H1 (cell line): Measurements from ENCODE around the gene TNPO2. TPM values are rescaled to one million over a fixed set of nuclear protein-coding genes. Genes with fewer than 3 reads are reported as not detected.
A peak's percentile ranks its signal among the peaks of the same experiment; 100 is the strongest.

ENCODE experiments used
- CTCF ChIA-PET: fragments of 300-600 bp; sonication (Branson Sonifier 250); formaldehyde crosslinking; loops from one replicate; lab custom pipeline; 2021; ENCODE audit not compliant: partially characterized antibody; lab: Charles Lee
- POLR2A ChIA-PET: fragments of 300-600 bp; sonication (Branson Sonifier 250); formaldehyde crosslinking; loops from one replicate; lab custom pipeline; 2021; ENCODE audit warnings: inconsistent platforms; ENCODE audit not compliant: partially characterized antibody; lab: Charles Lee
- DNase-seq, 2 experiments: peaks; one replicate each; pipeline versions ENCODE4 v3.0.0 to v3.0.0-alpha.2; 2010 to 2022; ENCODE audit warnings: low spot score in 2 of 2, low read depth in 1 of 2, mixed read lengths in 1 of 2
- FAIRE-seq: peaks from 2 replicates; lab custom pipeline; 2011; peaks lifted over from hg19 to GRCh38; lab: Jason Lieb, UNC
- H2AFZ ChIP-seq: 2 replicates; pipeline ENCODE4 v1.8.1; 2012; ENCODE audit warnings: low read length, inconsistent platforms
- H2AK5ac ChIP-seq: 2 replicates; pipeline ENCODE4 v1.6.1; 2013; ENCODE audit warnings: low read depth, low read length
- H2BK120ac ChIP-seq: replicated peaks from 2 replicates; pipeline ENCODE3; 2013; ENCODE audit warnings: low read depth, low read length, inconsistent platforms
- H2BK12ac ChIP-seq: 2 replicates; pipeline ENCODE4 v1.6.1; 2013; ENCODE audit warnings: low read depth, low read length
- H2BK15ac ChIP-seq: 2 replicates; pipeline ENCODE4 v1.6.1; 2013; ENCODE audit warnings: low read length
- H2BK20ac ChIP-seq: 2 replicates; pipeline ENCODE4 v1.6.1; 2013; ENCODE audit warnings: low read length
- H2BK5ac ChIP-seq: 2 replicates; pipeline ENCODE4 v1.6.1; 2013; ENCODE audit warnings: low read depth, low read length
- H3K14ac ChIP-seq: 2 replicates; pipeline ENCODE4 v1.6.1; 2013; ENCODE audit warnings: inconsistent platforms; ENCODE audit not compliant: insufficient read length
- H3K18ac ChIP-seq: 2 replicates; pipeline ENCODE4 v1.6.1; 2013; ENCODE audit warnings: low read length; ENCODE audit errors: extremely low read depth
- H3K23ac ChIP-seq: 2 replicates; pipeline ENCODE4 v1.6.1; 2013; ENCODE audit warnings: inconsistent platforms; ENCODE audit not compliant: insufficient read length
- H3K23me2 ChIP-seq: 2 replicates; pipeline ENCODE4 v1.6.1; 2013; ENCODE audit warnings: low read depth, low read length
- H3K27ac ChIP-seq: 2 replicates; pipeline ENCODE4 v1.6.1; 2011; ENCODE audit warnings: low read depth, low read length, inconsistent platforms
- H3K27me3 ChIP-seq, 4 experiments: replicated peaks in 1 of 4; 1 replicate in 1 of 4; 2 replicates in 3 of 4; pipeline versions ENCODE4 v1.6.1 to v1.8.1; 2011 to 2013; ENCODE audit warnings: low read length in 3 of 4, mild to moderate bottlenecking in 3 of 4, inconsistent platforms in 2 of 4, mixed read lengths in 2 of 4, moderate library complexity in 1 of 4; ENCODE audit not compliant: control insufficient read depth in 3 of 4, insufficient read depth in 3 of 4; ENCODE audit errors: extremely low read depth in 1 of 4
- H3K36me3 ChIP-seq, 4 experiments: 2 replicates each; pipeline versions ENCODE4 v1.6.1 to v1.8.1; 2011 to 2013; ENCODE audit warnings: mild to moderate bottlenecking in 4 of 4, low read length in 3 of 4, moderate library complexity in 2 of 4, control low read depth in 1 of 4, inconsistent platforms in 1 of 4; ENCODE audit not compliant: insufficient read depth in 4 of 4, control insufficient read depth in 2 of 4
- H3K4ac ChIP-seq: replicated peaks from 2 replicates; pipeline ENCODE3; 2013; ENCODE audit warnings: low read length, low read depth, mixed read lengths, inconsistent platforms; ENCODE audit not compliant: insufficient read length
- H3K4me1 ChIP-seq, 4 experiments: replicated peaks in 1 of 4; 1 replicate in 1 of 4; 2 replicates in 3 of 4; pipeline versions ENCODE4 v1.6.1 to v1.8.1; 2011 to 2013; ENCODE audit warnings: low read length in 3 of 4, inconsistent platforms in 2 of 4, mixed read lengths in 1 of 4; ENCODE audit not compliant: insufficient read depth in 4 of 4, control insufficient read depth in 3 of 4
- H3K4me2 ChIP-seq, 2 experiments: 2 replicates each; pipeline versions ENCODE4 v1.6.1 to v1.8.1; 2011 to 2013; ENCODE audit warnings: low read depth in 2 of 2, low read length in 2 of 2, control low read depth in 1 of 2, inconsistent platforms in 1 of 2, mild to moderate bottlenecking in 1 of 2; ENCODE audit not compliant: insufficient read depth in 1 of 2
- H3K4me3 ChIP-seq, 4 experiments: fragments of 200-600, 300-600 bp in 1 of 4; sonication (generic), shearing (Covaris generic), sonication (Bioruptor Twin) in 1 of 4; 2 replicates each; pipeline versions ENCODE4 v1.5.1 to v1.8.1; 2011 to 2016; ENCODE audit warnings: low read length in 4 of 4, low read depth in 3 of 4, control low read depth in 2 of 4, inconsistent platforms in 2 of 4, mild to moderate bottlenecking in 2 of 4, mixed read lengths in 1 of 4, moderate library complexity in 1 of 4; ENCODE audit not compliant: insufficient read depth in 2 of 4; ENCODE audit errors: extremely low read depth in 1 of 4
- H3K56ac ChIP-seq: replicated peaks from 2 replicates; pipeline ENCODE3; 2013; ENCODE audit warnings: low read depth, mild to moderate bottlenecking, mixed read lengths, low read length, inconsistent platforms; ENCODE audit not compliant: insufficient read length
- H3K79me1 ChIP-seq: 2 replicates; pipeline ENCODE4 v1.6.1; 2013; ENCODE audit warnings: low read depth, low read length, control low read depth
- H3K79me2 ChIP-seq, 2 experiments: 2 replicates each; pipeline versions ENCODE4 v1.6.1 to v1.8.1; 2012 to 2013; ENCODE audit warnings: low read length in 2 of 2, mild to moderate bottlenecking in 2 of 2, inconsistent platforms in 1 of 2; ENCODE audit not compliant: insufficient read depth in 2 of 2, control insufficient read depth in 1 of 2
- H3K9ac ChIP-seq, 4 experiments: replicated peaks in 1 of 4; 1 replicate in 1 of 4; 2 replicates in 3 of 4; pipeline versions ENCODE4 v1.6.1 to v1.8.1; 2011 to 2013; ENCODE audit warnings: low read depth in 3 of 4, low read length in 3 of 4, control low read depth in 2 of 4, mild to moderate bottlenecking in 2 of 4, moderate library complexity in 2 of 4, inconsistent platforms in 1 of 4; ENCODE audit errors: extremely low read depth in 1 of 4
- H3K9me3 ChIP-seq, 2 experiments: 2 replicates each; pipeline versions ENCODE4 v1.6.1 to v1.8.1; 2012 to 2013; ENCODE audit warnings: mild to moderate bottlenecking in 2 of 2, moderate library complexity in 2 of 2, control low read depth in 1 of 2, inconsistent platforms in 1 of 2, low read depth in 1 of 2, low read length in 1 of 2, mixed read lengths in 1 of 2; ENCODE audit not compliant: insufficient read depth in 2 of 2
- H4K20me1 ChIP-seq, 2 experiments: replicated peaks in 1 of 2; 2 replicates each; pipeline versions ENCODE3 to v1.8.1; 2011 to 2013; ENCODE audit warnings: inconsistent platforms in 2 of 2, low read length in 2 of 2, mild to moderate bottlenecking in 1 of 2; ENCODE audit not compliant: insufficient read depth in 2 of 2, control insufficient read depth in 1 of 2
- H4K5ac ChIP-seq: 2 replicates; pipeline ENCODE4 v1.6.1; 2013; ENCODE audit warnings: low read length, low read depth, mixed read lengths, inconsistent platforms; ENCODE audit not compliant: insufficient read length
- H4K8ac ChIP-seq: 2 replicates; pipeline ENCODE4 v1.8.0; 2013; ENCODE audit warnings: mild to moderate bottlenecking, moderate library complexity, low read length, inconsistent platforms; ENCODE audit not compliant: insufficient read depth; ENCODE audit errors: extremely low read depth
- H4K91ac ChIP-seq: replicated peaks from 2 replicates; pipeline ENCODE3; 2013; ENCODE audit warnings: low read length, mixed read lengths, inconsistent platforms; ENCODE audit not compliant: insufficient read length
- ASH2L ChIP-seq: fragments of 200-600, 300-600 bp; sonication (generic); IDR thresholded peaks from one replicate; pipeline ENCODE4 v1.7.1; 2017; ENCODE audit warnings: low read length
- BRCA1 ChIP-seq: IDR thresholded peaks from 2 replicates; pipeline ENCODE4 v1.6.1; 2012; ENCODE audit warnings: low read depth, low read length, improper control_type of control experiment
- CBX5 ChIP-seq: fragments of 300-800, 300-1000 bp; sonication (generic); IDR thresholded peaks from 2 replicates; pipeline ENCODE4 v1.7.1; 2016; ENCODE audit warnings: antibody characterized with exemption, low read length, low read depth
- MAX ChIP-seq: IDR thresholded peaks from 2 replicates; pipeline ENCODE4 v1.6.1; 2012; ENCODE audit warnings: inconsistent platforms
- NRF1 ChIP-seq: IDR thresholded peaks from 2 replicates; pipeline ENCODE4 v1.6.1; 2011; ENCODE audit warnings: mild to moderate bottlenecking, low read depth, low read length, improper control_type of control experiment
- SIRT6 ChIP-seq: IDR thresholded peaks from one replicate; pipeline ENCODE4 v1.7.1; 2012; ENCODE audit warnings: low read length, inconsistent platforms
- SRF ChIP-seq: IDR thresholded peaks from 2 replicates; pipeline ENCODE4 v1.6.1; 2011; ENCODE audit warnings: mild to moderate bottlenecking, low read depth, low read length, moderate library complexity
- TAF1 ChIP-seq: IDR thresholded peaks from 2 replicates; pipeline ENCODE4 v1.6.1; 2011; ENCODE audit warnings: mild to moderate bottlenecking, low read depth, low read length
- TCF12 ChIP-seq: IDR thresholded peaks from 2 replicates; pipeline ENCODE4 v1.6.1; 2011; ENCODE audit warnings: low read depth, mild to moderate bottlenecking, low read length
- TEAD4 ChIP-seq: IDR thresholded peaks from 2 replicates; pipeline ENCODE4 v1.6.1; 2012; ENCODE audit warnings: low read depth, low read length, inconsistent platforms, mixed read lengths
- ZNF274 ChIP-seq: IDR thresholded peaks from 2 replicates; pipeline ENCODE4 v1.7.0; 2012; ENCODE audit warnings: low read length, borderline replicate concordance; ENCODE audit errors: extremely low read depth
- WGBS, 2 experiments: shearing (Covaris generic) in 1 of 2; methylation state at CpG; one replicate each; pipeline versions ENCODE4 v1.1.6 to v1.1.7; 2013 to 2015; ENCODE audit warnings: low lambda C conversion rate in 2 of 2, mixed read lengths in 2 of 2, inconsistent platforms in 1 of 2, low coverage in 1 of 2, missing lambda C conversion rate in 1 of 2; ENCODE audit not compliant: insufficient replicate concordance in 2 of 2, insufficient coverage in 1 of 2, insufficient read length in 1 of 2; ENCODE audit errors: extremely low coverage in 1 of 2, missing lambda C conversion rate in 1 of 2; 5-methylcytosine and 5-hydroxymethylcytosine counted together
- polyA plus RNA-seq, 7 experiments: library from polyadenylated mRNA; depleted of rRNA in 3 of 7; stranded (reverse) in 5 of 7; unstranded in 2 of 7; fragments of >200 nt in 5 of 7; fragments of 200-250 nt in 2 of 7; gene quantifications; 1 replicate in 5 of 7; 2 replicates in 1 of 7; 4 replicates in 1 of 7; pipeline versions ENCODE4 v1.2.1 to v1.2.3, GENCODE V29; 2011 to 2013; ENCODE audit warnings: missing spikeins in 2 of 7, mixed read lengths in 2 of 7
- total RNA-seq: library from RNA; stranded (reverse); fragmentation: NEBNext Ultra II Directional; extraction: Animal tissue kit (Norgen Biotek cat#: 25700); gene quantifications from 2 replicates; pipeline ENCODE4 v1.2.1, GENCODE V29; 2021

Gene TNPO2
- total and polyA plus RNA-seq, 2 of the 8 experiments (the other 6 are each of a cell fraction or from before 2014, with no cell fraction given): 112 to 121 TPM

- H2BK5ac ChIP-seq: peak within 1 kb of the TSS; percentile 63; the same call in 1 of the 2 replicates
- DNase-seq (peak; percentile 88 to 99), FAIRE-seq (peak; percentile 63)
- H4K20me1 ChIP-seq: peaks cover 4% of the 10 kb centered on the region in 2 experiments
- peaks cover 0 to 4% (median 3%) of the 10 kb centered on the region in 4 experiments; a peak in 2 of 7 replicates for H3K4me1 ChIP-seq
- no peak within 1 kb of the TSS for H3K18ac ChIP-seq
- peak within 1 kb of the TSS; percentile 78 to 95 for H3K4me2 ChIP-seq
- H2AK5ac ChIP-seq: no peak within 1 kb of the TSS
- peak within 1 kb of the TSS; percentile 67 for H4K5ac ChIP-seq
- H2BK15ac ChIP-seq: no peak within 1 kb of the TSS
- H3K36me3 ChIP-seq: peaks cover 9 to 29% (median 14%) of the 10 kb centered on the region in 4 experiments
- peaks cover 7% of the 10 kb centered on the region; the same call in 1 of the 2 replicates for H3K23me2 ChIP-seq
- WGBS, 2 experiments: 13% methylated on average over 59 of the region's 59 CpGs; no CpG with 5 or more reads in 1 of the 2 experiments
- no peaks in the 10 kb centered on the region for H3K27me3 ChIP-seq
- ChIA-PET POLR2A (interaction anchor here (0.6 to 9.2 kb wide), 23 partner anchors 10 to 458 kb away, joined by 3 to 93 read pairs (median 4); partner anchors contain the start of genes BEST2, DHPS, GET3 and GNG14), CTCF (interaction anchor here (0.6 to 1.7 kb wide), 7 partner anchors 9 to 188 kb away, joined by 3 to 6 read pairs (median 3); no protein-coding TSS in a partner anchor)
- H3K4me3 ChIP-seq: peak within 1 kb of the TSS; percentile 68 to 87 (median 82)
- no peak within 1 kb of the TSS for H3K4ac ChIP-seq
- H3K27ac ChIP-seq: peak within 1 kb of the TSS; percentile 83
- no peak within 1 kb of the TSS for H4K91ac ChIP-seq
- H3K9me3 ChIP-seq: no peaks in the 10 kb centered on the region
- no peak within 1 kb of the TSS for H3K23ac ChIP-seq
- 0 out of 2 replicates have a peak within 1 kb of the TSS, but pooled peaks have one; percentile 60 for H2BK12ac ChIP-seq
- H4K8ac ChIP-seq: peak within 1 kb of the TSS; percentile 99
- H3K14ac ChIP-seq: no peak within 1 kb of the TSS
- H3K79me2 ChIP-seq: no peaks in the 10 kb centered on the region
- no peak within 1 kb of the TSS for H2BK20ac ChIP-seq
- H3K79me1 ChIP-seq: no peaks in the 10 kb centered on the region
- peak within 1 kb of the TSS; percentile 91 for H2AFZ ChIP-seq
- no peak within 1 kb of the TSS for H3K56ac ChIP-seq
- peak within 1 kb of the TSS; percentile 24 for H2BK120ac ChIP-seq
- peak within 1 kb of the TSS in 3 of 4 experiments; percentile 75 to 93 (median 80); a peak in 6 of 7 replicates for H3K9ac ChIP-seq
- TF ChIP-seq TAF1: peak; percentile 85
- no peak for TF ChIP-seq CBX5
- TF ChIP-seq ZNF274: no peak
- no peak for TF ChIP-seq SIRT6
- TF ChIP-seq SRF: peak; percentile 85
- TF ChIP-seq BRCA1: no peak
- no peak for TF ChIP-seq MAX
- no peak for TF ChIP-seq TEAD4
- TF ChIP-seq ASH2L: peak; percentile 87
- no peak for TF ChIP-seq TCF12
- no peak for TF ChIP-seq NRF1
Measured at GRCh38 chr19:12696366-12697335, 27.1 kb downstream of the TNPO2 start, which contains the start of gene FBXW9. FBXW9 (minus strand) TSS chr19:12696631; CDS start chr19:12696581, 50 bp downstream.
